AG04449 (cell line): ENCODE data around the gene FRMPD4.

Source experiments
- CTCF ChIA-PET: fragments of 350-600 bp; formaldehyde crosslinking; extraction: SDS; loops from one replicate; lab custom pipeline; 2021; ENCODE audit warnings: antibody characterized with exemption; lab: Yijun Ruan, JAX
- POLR2A ChIA-PET: fragments of 400-600, 350-600 bp; formaldehyde crosslinking; extraction: SDS; loops from one replicate; lab custom pipeline; 2020; ENCODE audit warnings: antibody characterized with exemption, inconsistent platforms; lab: Yijun Ruan, JAX
- DNase-seq: peaks from one replicate; pipeline ENCODE4 v3.0.0-alpha.2; 2010; ENCODE audit warnings: low read depth, low spot score
- H3K4me3 ChIP-seq: 2 replicates; pipeline ENCODE4 v1.5.1; 2011; ENCODE audit warnings: low read depth, mild to moderate bottlenecking, control low read depth, low read length
- TF ChIP-seq, protein P1 (sequence below): IDR thresholded peaks from one replicate; pipeline ENCODE4 v1.5.1; 2011; ENCODE audit warnings: mild to moderate bottlenecking, moderate library complexity, low read length, control low read depth, inconsistent platforms; ENCODE audit not compliant: insufficient read depth; ENCODE audit errors: missing control alignments

Gene FRMPD4

DNA sequence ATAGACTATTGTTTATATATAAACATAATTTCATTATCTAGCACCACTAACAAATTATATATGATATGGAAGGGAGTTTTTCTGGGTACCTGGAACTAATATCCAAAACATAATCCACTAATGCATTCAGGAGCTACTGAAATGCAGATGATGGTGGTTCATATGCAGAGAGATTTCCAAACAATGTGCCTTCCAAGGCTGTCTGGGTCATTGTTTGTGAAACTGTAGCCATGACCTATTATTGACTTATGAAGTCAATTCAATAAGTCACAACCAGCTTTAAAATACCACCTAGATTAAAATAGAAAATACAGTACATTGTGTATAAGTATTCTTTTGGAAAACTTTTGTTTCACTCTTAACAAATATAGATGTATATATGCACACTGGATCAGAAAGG lies 415.9 kb downstream of the FRMPD4 start:
- TF ChIP-seq, protein P1, sequence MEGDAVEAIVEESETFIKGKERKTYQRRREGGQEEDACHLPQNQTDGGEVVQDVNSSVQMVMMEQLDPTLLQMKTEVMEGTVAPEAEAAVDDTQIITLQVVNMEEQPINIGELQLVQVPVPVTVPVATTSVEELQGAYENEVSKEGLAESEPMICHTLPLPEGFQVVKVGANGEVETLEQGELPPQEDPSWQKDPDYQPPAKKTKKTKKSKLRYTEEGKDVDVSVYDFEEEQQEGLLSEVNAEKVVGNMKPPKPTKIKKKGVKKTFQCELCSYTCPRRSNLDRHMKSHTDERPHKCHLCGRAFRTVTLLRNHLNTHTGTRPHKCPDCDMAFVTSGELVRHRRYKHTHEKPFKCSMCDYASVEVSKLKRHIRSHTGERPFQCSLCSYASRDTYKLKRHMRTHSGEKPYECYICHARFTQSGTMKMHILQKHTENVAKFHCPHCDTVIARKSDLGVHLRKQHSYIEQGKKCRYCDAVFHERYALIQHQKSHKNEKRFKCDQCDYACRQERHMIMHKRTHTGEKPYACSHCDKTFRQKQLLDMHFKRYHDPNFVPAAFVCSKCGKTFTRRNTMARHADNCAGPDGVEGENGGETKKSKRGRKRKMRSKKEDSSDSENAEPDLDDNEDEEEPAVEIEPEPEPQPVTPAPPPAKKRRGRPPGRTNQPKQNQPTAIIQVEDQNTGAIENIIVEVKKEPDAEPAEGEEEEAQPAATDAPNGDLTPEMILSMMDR: no peak
- POLR2A ChIA-PET: no interaction called here
- CTCF ChIA-PET: interaction anchor here (1.7 kb wide), 1 partner anchor 13 kb away, joined by 3 read pairs; no protein-coding TSS in a partner anchor
- no peak for DNase-seq
- H3K4me3 ChIP-seq: no peak overlapping the region

DNA sequence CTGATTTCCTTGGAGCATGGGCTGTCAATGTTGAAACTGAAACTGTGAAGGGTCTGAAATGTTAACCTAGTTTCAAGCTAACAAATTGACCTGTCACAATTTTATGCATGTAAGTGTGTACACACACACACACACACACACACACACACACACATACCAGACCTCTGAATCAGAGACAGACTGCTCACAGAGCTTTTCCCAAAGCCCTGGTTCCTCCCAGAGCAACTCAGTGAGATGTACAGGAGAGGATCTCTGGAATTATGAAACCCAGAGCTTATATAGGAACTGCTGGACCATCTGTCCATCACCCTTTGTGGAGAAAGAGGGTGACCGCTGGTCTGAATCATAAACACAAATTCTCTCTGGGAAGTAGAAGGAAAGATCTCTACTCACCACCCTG lies 424.8 kb downstream of the FRMPD4 start:
- no peak for DNase-seq
- ChIA-PET CTCF (interaction anchor here (0.6 kb wide), 1 partner anchor 763 kb away, joined by 3 read pairs; no protein-coding TSS in a partner anchor), POLR2A (no interaction called here)
- H3K4me3 ChIP-seq: no peak overlapping the region
- TF ChIP-seq, protein P1: no peak

DNA sequence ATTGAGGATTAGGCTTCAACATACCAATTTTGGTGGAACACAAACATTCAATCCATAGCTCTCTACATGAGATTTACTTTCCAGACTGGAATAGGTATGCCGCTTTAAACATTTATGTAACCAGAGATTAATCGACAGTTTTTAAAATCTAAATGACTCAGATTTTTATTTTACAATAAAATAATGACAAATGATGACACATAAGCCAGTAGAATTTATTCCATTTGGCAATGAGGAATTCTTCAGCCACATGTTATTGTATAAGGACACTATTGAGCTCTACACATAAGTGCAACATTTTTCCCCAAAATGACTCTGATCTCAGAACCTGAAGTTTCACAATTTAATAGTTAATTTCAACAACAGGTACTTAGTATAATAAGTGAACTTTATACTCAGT lies 425.9 kb downstream of the FRMPD4 start:
- TF ChIP-seq, protein P1: no peak
- DNase-seq: no peak
- H3K4me3 ChIP-seq: no peak overlapping the region
- ChIA-PET POLR2A (no interaction called here), CTCF (no interaction called here)

DNA sequence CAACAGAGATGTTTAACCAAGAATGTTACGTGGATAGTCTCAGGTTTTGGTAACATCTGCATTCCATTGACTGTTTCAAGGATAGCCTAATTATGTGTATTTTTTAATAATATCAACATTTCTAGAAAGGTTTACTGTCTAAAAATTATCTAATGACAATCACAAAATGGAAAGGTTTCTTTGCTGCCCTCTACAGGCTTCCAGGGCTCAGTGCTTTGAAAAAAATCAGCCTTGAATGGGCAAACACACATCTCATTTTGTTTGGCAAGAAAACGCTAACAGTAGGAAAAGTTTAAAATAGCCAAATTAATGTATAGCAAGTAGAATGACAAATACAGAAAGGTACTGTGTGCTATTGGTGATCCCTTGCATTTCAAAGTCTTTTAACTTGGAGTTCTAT lies 429.6 kb downstream of the FRMPD4 start:
- TF ChIP-seq, protein P1: peak; percentile 44
- CTCF ChIA-PET: no interaction called here
- POLR2A ChIA-PET: no interaction called here
- no peak overlapping the region for H3K4me3 ChIP-seq
- no peak for DNase-seq

DNA sequence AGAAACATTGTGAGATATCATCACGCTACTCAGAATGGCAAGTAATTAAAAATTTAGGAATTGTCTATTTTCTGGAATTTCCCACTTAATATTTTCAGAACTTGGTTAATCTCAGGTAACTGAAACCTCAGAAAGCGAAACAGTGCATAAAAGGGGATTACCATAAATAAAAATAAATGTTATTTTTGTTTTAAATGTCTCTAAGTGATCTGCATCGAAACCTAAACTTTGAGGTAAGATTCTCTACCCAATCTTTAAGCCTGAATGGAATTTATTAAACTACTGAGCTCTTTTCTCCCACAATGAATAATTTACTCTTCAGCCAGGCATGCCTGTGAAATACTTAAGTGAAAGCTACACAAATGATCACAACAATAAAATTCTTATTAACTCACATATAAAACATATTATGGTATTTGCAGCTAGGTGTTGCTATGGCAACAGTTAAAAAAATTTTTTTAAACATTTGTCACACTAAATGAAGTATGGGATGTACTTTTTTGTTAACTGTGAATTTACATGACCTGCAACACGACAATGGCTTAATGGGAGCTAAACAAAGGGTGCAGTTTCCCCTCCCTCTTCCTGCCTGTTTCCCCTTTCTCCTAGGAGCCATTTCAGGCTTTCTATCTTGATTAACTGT lies 432.7 kb downstream of the FRMPD4 start:
- ChIA-PET CTCF (no interaction called here), POLR2A (no interaction called here)
- TF ChIP-seq, protein P1: no peak
- H3K4me3 ChIP-seq: no peak overlapping the region
- DNase-seq: no peak

DNA sequence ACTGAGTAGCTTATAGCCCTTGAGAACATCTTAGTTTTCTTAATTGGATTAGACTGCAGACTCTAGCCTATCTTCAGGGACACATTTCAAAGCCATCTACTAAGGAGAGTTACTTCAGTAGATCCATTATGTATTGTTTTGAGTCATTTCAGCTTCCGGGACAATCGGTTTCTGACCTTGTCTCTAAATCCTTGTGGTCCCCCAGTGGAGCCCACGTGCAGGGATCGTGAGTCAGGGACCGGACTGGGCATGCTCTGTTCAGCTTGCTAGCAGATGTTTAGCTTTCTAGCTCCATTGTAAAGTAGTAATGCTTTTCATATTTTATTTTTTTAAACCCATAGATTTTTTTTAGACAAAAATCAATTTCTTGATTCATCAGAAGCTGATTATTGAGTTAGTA lies 441.0 kb downstream of the FRMPD4 start:
- DNase-seq: no peak
- ChIA-PET CTCF (no interaction called here), POLR2A (no interaction called here)
- TF ChIP-seq, protein P1: no peak
- no peak overlapping the region for H3K4me3 ChIP-seq
